ENCODE data around the gene RAC3.

DNA sequence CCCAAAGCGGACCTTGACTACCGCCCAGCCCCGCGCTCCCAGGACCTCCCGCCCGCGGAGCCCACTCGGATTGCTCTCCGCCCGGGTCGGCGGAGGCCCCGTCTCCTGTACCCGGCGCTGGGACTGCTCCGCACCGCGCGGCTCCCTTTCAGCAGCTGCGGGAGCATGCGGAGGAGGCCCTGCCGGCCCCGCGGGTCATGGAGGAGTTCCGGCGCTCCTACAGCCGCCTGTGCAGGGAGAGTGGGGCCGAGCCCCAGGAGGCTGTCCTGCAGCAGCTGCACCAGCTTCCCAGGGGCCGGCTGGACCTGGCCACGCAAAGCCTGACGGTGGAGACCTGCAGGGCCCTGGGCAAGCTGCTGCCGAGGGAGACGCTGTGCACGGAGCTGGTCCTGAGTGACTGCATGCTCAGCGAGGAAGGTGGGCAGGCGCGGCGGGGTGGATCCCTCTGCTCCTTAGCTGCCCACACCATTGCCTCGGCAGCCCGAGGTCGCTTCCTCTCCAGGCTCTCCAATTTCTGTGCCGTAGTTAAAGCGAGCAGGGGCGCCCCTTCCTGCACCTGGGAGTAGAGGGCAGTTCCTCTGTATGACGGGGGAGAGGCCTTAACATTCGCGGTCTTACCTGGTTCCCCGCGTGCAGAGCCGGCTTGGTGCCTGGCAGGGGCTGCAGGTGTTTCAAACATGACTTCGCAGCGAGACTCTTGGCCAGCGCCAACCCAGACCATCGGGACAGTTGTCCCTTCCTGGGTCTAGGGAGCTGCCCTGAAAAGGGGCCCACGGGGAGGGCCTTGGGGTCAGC is 7.8 kb upstream of the RAC3 start:
- TF ChIP-seq, protein P1, sequence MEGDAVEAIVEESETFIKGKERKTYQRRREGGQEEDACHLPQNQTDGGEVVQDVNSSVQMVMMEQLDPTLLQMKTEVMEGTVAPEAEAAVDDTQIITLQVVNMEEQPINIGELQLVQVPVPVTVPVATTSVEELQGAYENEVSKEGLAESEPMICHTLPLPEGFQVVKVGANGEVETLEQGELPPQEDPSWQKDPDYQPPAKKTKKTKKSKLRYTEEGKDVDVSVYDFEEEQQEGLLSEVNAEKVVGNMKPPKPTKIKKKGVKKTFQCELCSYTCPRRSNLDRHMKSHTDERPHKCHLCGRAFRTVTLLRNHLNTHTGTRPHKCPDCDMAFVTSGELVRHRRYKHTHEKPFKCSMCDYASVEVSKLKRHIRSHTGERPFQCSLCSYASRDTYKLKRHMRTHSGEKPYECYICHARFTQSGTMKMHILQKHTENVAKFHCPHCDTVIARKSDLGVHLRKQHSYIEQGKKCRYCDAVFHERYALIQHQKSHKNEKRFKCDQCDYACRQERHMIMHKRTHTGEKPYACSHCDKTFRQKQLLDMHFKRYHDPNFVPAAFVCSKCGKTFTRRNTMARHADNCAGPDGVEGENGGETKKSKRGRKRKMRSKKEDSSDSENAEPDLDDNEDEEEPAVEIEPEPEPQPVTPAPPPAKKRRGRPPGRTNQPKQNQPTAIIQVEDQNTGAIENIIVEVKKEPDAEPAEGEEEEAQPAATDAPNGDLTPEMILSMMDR (IDR thresholded peaks at IDR 0.05): no peak
- TF ChIP-seq POLR2A (IDR thresholded peaks at IDR 0.05): no peak
